ENCODE results near the gene FGF18. TPM values are rescaled to one million over a fixed set of nuclear protein-coding genes. Genes with fewer than 3 reads are reported as not detected.
A peak's percentile ranks its signal among the peaks of the same experiment; 100 is the strongest.

Gene FGF18
- total and polyA plus RNA-seq, 2 donors from 2014 or later, result 0.39 to 1.8 TPM

GRCh38 chr5:171433352-171433698, 13.9 kb downstream of the FGF18 start:
- Histone ChIP-seq H3K4me3 (ENCODE audit: low read length in 3 of 3) (no peak overlapping the region), H3K9me3 (ENCODE audit: control insufficient read depth in 2 of 3, insufficient read depth in 1 of 3, low read length in 3 of 3) (no peaks in the 10 kb centered on the region), H3K27ac (ENCODE audit: low read depth in 2 of 2, low read length in 2 of 2) (no peak overlapping the region), H3K36me3 (ENCODE audit: control insufficient read depth in 2 of 3, insufficient read depth in 3 of 3, low read length in 3 of 3) (no peaks in the 10 kb centered on the region), H3K27me3 (ENCODE audit: control insufficient read depth, insufficient read depth, low read length) (no peaks in the 10 kb centered on the region), H3K9ac (ENCODE audit: low read length in 3 of 3) (no peak overlapping the region), H3K4me1 (ENCODE audit: control insufficient read depth in 2 of 3, insufficient read depth in 2 of 3, low read depth in 1 of 3, low read length in 3 of 3) (no peaks in the 10 kb centered on the region)
- DNase-seq, result peak in 1 of 5 donors; percentile 48
- FAIRE-seq, result no peak
- TF ChIP-seq, protein P1, sequence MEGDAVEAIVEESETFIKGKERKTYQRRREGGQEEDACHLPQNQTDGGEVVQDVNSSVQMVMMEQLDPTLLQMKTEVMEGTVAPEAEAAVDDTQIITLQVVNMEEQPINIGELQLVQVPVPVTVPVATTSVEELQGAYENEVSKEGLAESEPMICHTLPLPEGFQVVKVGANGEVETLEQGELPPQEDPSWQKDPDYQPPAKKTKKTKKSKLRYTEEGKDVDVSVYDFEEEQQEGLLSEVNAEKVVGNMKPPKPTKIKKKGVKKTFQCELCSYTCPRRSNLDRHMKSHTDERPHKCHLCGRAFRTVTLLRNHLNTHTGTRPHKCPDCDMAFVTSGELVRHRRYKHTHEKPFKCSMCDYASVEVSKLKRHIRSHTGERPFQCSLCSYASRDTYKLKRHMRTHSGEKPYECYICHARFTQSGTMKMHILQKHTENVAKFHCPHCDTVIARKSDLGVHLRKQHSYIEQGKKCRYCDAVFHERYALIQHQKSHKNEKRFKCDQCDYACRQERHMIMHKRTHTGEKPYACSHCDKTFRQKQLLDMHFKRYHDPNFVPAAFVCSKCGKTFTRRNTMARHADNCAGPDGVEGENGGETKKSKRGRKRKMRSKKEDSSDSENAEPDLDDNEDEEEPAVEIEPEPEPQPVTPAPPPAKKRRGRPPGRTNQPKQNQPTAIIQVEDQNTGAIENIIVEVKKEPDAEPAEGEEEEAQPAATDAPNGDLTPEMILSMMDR (IDR thresholded peaks at IDR 0.05; ENCODE audit: borderline replicate concordance, extremely low read depth, insufficient read depth), result no peak
- intact Hi-C loops (cut with DNase I), result no loop called here

- Histone ChIP-seq H3K9me3 (ENCODE audit: control insufficient read depth in 2 of 3, insufficient read depth in 1 of 3, low read length in 3 of 3) (no peaks in the 10 kb centered on the region), H3K27ac (ENCODE audit: low read depth in 2 of 2, low read length in 2 of 2) (no peak overlapping the region), H3K4me3 (ENCODE audit: low read length in 3 of 3) (no peak overlapping the region), H3K9ac (ENCODE audit: low read length in 3 of 3) (no peak overlapping the region), H3K36me3 (ENCODE audit: control insufficient read depth in 2 of 3, insufficient read depth in 3 of 3, low read length in 3 of 3) (no peaks in the 10 kb centered on the region), H3K4me1 (ENCODE audit: control insufficient read depth in 2 of 3, insufficient read depth in 2 of 3, low read depth in 1 of 3, low read length in 3 of 3) (no peaks in the 10 kb centered on the region), H3K27me3 (ENCODE audit: control insufficient read depth, insufficient read depth, low read length) (no peaks in the 10 kb centered on the region)
- intact Hi-C loops (cut with DNase I), result no loop called here
- FAIRE-seq (no peak), DNase-seq (no peak)
- TF ChIP-seq, protein P1 (IDR thresholded peaks at IDR 0.05; ENCODE audit: borderline replicate concordance, extremely low read depth, insufficient read depth), result no peak
Measured at GRCh38 chr5:171433982-171434676, 14.7 kb downstream of the FGF18 start.

DNA sequence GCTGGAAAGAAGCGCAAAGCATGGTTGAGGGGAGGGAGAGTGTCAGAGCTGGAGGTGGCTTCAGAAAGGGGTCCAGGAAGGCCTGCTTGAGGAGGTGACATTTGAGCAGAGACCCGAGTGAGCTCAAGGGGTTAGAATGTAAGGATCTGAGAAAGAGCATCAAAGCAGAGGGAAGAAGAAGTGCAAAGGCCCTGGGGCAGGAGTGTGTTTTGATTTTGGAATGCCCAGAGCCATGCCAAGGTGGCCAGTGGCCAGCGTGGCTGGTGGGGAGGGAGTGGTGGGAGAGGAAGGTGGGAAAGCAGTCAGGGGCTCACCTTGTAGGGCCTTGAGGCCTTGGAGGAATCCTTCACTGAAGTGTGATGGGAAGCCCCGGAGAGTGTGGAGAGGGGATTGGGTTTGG, 15.4 kb downstream of the FGF18 start:
- H3K27me3 ChIP-seq (ENCODE audit: control insufficient read depth, insufficient read depth, low read length), result no peaks in the 10 kb centered on the region
- TF ChIP-seq, protein P1 (IDR thresholded peaks at IDR 0.05; ENCODE audit: borderline replicate concordance, extremely low read depth, insufficient read depth), result no peak
- no peak overlapping the region for H3K9ac ChIP-seq (ENCODE audit: low read length in 3 of 3)
- H3K4me1 ChIP-seq (ENCODE audit: control insufficient read depth in 2 of 3, insufficient read depth in 2 of 3, low read depth in 1 of 3, low read length in 3 of 3), result no peaks in the 10 kb centered on the region
- no peaks in the 10 kb centered on the region for H3K9me3 ChIP-seq (ENCODE audit: control insufficient read depth in 2 of 3, insufficient read depth in 1 of 3, low read length in 3 of 3)
- FAIRE-seq, result no peak
- H3K36me3 ChIP-seq (ENCODE audit: control insufficient read depth in 2 of 3, insufficient read depth in 3 of 3, low read length in 3 of 3), result no peaks in the 10 kb centered on the region
- DNase-seq, result no peak
- no peak overlapping the region for H3K4me3 ChIP-seq (ENCODE audit: low read length in 3 of 3)
- intact Hi-C loops (cut with DNase I), result no loop called here
- H3K27ac ChIP-seq (ENCODE audit: low read depth in 2 of 2, low read length in 2 of 2), result no peak overlapping the region

- Histone ChIP-seq H3K4me3 (ENCODE audit: low read length in 3 of 3) (no peak overlapping the region), H3K4me1 (ENCODE audit: control insufficient read depth in 2 of 3, insufficient read depth in 2 of 3, low read depth in 1 of 3, low read length in 3 of 3) (no peaks in the 10 kb centered on the region), H3K9me3 (ENCODE audit: control insufficient read depth in 2 of 3, insufficient read depth in 1 of 3, low read length in 3 of 3) (no peaks in the 10 kb centered on the region), H3K9ac (ENCODE audit: low read length in 3 of 3) (no peak overlapping the region), H3K36me3 (ENCODE audit: control insufficient read depth in 2 of 3, insufficient read depth in 3 of 3, low read length in 3 of 3) (no peaks in the 10 kb centered on the region), H3K27ac (ENCODE audit: low read depth in 2 of 2, low read length in 2 of 2) (no peak overlapping the region), H3K27me3 (ENCODE audit: control insufficient read depth, insufficient read depth, low read length) (no peaks in the 10 kb centered on the region)
- intact Hi-C loops (cut with DNase I), result no loop called here
- TF ChIP-seq, protein P1 (IDR thresholded peaks at IDR 0.05; ENCODE audit: borderline replicate concordance, extremely low read depth, insufficient read depth), result no peak
- DNase-seq, result no peak
- FAIRE-seq, result no peak
Measured at GRCh38 chr5:171435908-171436307, 16.5 kb downstream of the FGF18 start.
